Vagina (tissue), 2 donors: ENCODE results near the gene IGSF9. TPM values are rescaled to one million over a fixed set of nuclear protein-coding genes. Genes with fewer than 3 reads are reported as not detected.

ENCODE experiments used
- DNase-seq, 2 donors: peaks; one replicate each; pipeline ENCODE4 v3.0.0-alpha.2; 2017; ENCODE audit errors: extremely low spot score in 2 of 2
- H3K27ac ChIP-seq: fragments of 200-600 bp; sonication (generic); one replicate; pipeline ENCODE4 v1.5.1; 2019
- H3K27me3 ChIP-seq: fragments of 200-600 bp; sonication (generic); one replicate; pipeline ENCODE4 v1.5.1; 2019
- H3K36me3 ChIP-seq, 2 donors: fragments of 200-600 bp; sonication (generic); one replicate each; pipeline ENCODE4 v1.5.1; 2017 to 2019
- H3K4me1 ChIP-seq: fragments of 200-600 bp; sonication (generic); one replicate; pipeline ENCODE4 v1.5.1; 2019
- H3K4me3 ChIP-seq, 2 donors: fragments of 200-600 bp; sonication (generic); 1 replicate in 1 of 2; 2 replicates in 1 of 2; pipeline ENCODE4 v1.5.1; 2016 to 2019
- H3K9me3 ChIP-seq: fragments of 200-600 bp; sonication (generic); one replicate; pipeline ENCODE4 v1.5.1; 2019
- CTCF ChIP-seq, 3 experiments: fragments of 450-650 bp in 2 of 3; fragments of 200-600 bp in 1 of 3; sonication (generic) in 1 of 3; IDR thresholded peaks; one replicate each; pipeline ENCODE4 v1.5.1; 2017 to 2019; ENCODE audit warnings: antibody characterized with exemption in 3 of 3, mild to moderate bottlenecking in 2 of 3, moderate library complexity in 2 of 3
- POLR2A ChIP-seq, 2 donors: fragments of 450-650 bp; IDR thresholded peaks; one replicate each; pipeline ENCODE4 v1.6.1; 2017; ENCODE audit warnings: antibody characterized with exemption in 2 of 2, mild to moderate bottlenecking in 2 of 2, moderate library complexity in 2 of 2
- POLR2AphosphoS5 ChIP-seq, 2 donors: sonication (generic); formaldehyde crosslinking; IDR thresholded peaks; one replicate each; pipeline ENCODE4 v1.9.0; 2017; ENCODE audit warnings: antibody characterized with exemption in 2 of 2, mild to moderate bottlenecking in 2 of 2, low read depth in 1 of 2; ENCODE audit not compliant: insufficient read depth in 1 of 2
- intact Hi-C: fragments of 100-400 bp; cut with DNase I; formaldehyde crosslinking; loops from one replicate; pipeline ENCODE4 v1.15.1; 2023
- total RNA-seq: library from RNA; depleted of rRNA; stranded (reverse); fragments of >200 nt; gene quantifications from one replicate; pipeline ENCODE4 v1.2.3, GENCODE V29; 2016

Gene IGSF9
- total RNA-seq, 1 donor from 2014 or later: 5.6 TPM

DNA sequence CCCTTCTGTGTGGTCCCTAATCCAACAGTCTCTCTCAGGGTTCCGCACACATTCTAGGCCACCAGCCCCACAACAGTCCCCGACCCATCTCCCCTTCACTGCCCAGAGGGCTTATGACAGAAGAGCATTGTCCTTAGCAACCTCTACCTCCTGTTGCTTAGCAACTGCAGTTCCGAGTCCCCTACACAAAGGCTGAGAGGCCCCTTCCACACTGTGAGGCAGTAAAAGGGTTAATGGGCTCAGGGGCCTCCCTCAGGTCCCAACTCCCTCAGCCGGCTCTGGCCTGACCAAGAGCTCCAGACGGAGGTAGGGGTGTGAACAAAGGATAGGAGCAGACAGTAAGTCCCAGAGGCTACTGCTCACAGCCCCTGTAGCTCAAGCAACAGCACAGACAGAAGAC lies 4.3 kb downstream of the IGSF9 start:
- Histone ChIP-seq H3K27me3 (no peaks in the 10 kb centered on the region), H3K4me1 (peaks cover 50% of the 10 kb centered on the region), H3K4me3 (no peak overlapping the region), H3K9me3 (no peaks in the 10 kb centered on the region), H3K36me3 (no peaks in the 10 kb centered on the region), H3K27ac (no peak overlapping the region)
- DNase-seq: no peak
- intact Hi-C loops: loop anchor here (10.0 kb wide), 1 partner anchor 146 kb away; no protein-coding TSS in a partner anchor
- TF ChIP-seq CTCF (IDR thresholded peaks at IDR 0.05) (no peak), POLR2A (IDR thresholded peaks at IDR 0.05) (no peak), POLR2AphosphoS5 (IDR thresholded peaks at IDR 0.05; ENCODE audit: insufficient read depth in 1 of 2, low read depth in 1 of 2) (no peak)

DNA sequence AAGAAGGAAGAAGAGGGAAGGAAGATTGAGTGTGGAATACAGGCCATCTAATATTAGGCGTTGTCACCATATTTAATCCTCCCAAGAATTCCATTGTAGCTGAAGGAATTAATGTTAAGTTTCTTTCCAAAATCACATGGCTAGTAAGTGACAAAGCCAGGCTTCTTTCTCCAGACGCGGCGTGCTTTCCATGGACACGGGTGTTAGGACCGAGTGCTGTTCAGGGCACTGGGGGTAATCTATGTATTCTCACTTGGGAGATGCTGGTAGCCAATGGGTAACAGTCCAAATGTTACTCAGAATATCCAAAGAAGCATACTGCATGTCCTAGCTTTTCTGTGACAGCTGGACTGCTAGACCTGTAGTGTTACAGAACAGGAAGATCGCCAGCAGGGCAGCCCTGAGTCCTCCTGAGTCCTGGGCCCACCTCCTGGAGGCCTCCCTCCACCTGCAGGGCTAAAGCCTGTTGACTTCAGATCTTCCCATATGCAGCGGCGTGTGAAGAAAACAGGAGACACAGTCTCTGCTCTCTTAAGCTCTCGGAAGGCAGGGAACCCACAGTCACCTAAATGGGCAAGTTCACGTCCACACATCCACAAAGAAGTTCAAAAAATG lies 5.3 kb downstream of the IGSF9 start:
- Histone ChIP-seq H3K4me1 (peaks cover 43% of the 10 kb centered on the region), H3K27ac (no peak overlapping the region), H3K4me3 (no peak overlapping the region), H3K27me3 (no peaks in the 10 kb centered on the region), H3K36me3 (no peaks in the 10 kb centered on the region), H3K9me3 (no peaks in the 10 kb centered on the region)
- DNase-seq: no peak
- intact Hi-C loops: loop anchor here (10.0 kb wide), 1 partner anchor 145 kb away; no protein-coding TSS in a partner anchor
- TF ChIP-seq POLR2A (IDR thresholded peaks at IDR 0.05): no peak
- TF ChIP-seq POLR2AphosphoS5 (IDR thresholded peaks at IDR 0.05; ENCODE audit: insufficient read depth in 1 of 2, low read depth in 1 of 2): no peak
- TF ChIP-seq CTCF (IDR thresholded peaks at IDR 0.05): no peak

- peaks cover 41% of the 10 kb centered on the region for H3K4me1 ChIP-seq
- H3K27me3 ChIP-seq: no peaks in the 10 kb centered on the region
- no peak overlapping the region for H3K27ac ChIP-seq
- DNase-seq: no peak
- H3K36me3 ChIP-seq: no peaks in the 10 kb centered on the region
- no peak overlapping the region for H3K4me3 ChIP-seq
- no peaks in the 10 kb centered on the region for H3K9me3 ChIP-seq
- peak in 1 of 2 donors; percentile 7 for TF ChIP-seq POLR2AphosphoS5 (IDR thresholded peaks at IDR 0.05; ENCODE audit: insufficient read depth in 1 of 2, low read depth in 1 of 2)
- no peak for TF ChIP-seq POLR2A (IDR thresholded peaks at IDR 0.05)
- TF ChIP-seq CTCF (IDR thresholded peaks at IDR 0.05): no peak
- intact Hi-C loops: loop anchor here (10.0 kb wide), 1 partner anchor 145 kb away; no protein-coding TSS in a partner anchor
Observed at GRCh38 chr1:159939678-159940002, 5.8 kb downstream of the IGSF9 start.

DNA sequence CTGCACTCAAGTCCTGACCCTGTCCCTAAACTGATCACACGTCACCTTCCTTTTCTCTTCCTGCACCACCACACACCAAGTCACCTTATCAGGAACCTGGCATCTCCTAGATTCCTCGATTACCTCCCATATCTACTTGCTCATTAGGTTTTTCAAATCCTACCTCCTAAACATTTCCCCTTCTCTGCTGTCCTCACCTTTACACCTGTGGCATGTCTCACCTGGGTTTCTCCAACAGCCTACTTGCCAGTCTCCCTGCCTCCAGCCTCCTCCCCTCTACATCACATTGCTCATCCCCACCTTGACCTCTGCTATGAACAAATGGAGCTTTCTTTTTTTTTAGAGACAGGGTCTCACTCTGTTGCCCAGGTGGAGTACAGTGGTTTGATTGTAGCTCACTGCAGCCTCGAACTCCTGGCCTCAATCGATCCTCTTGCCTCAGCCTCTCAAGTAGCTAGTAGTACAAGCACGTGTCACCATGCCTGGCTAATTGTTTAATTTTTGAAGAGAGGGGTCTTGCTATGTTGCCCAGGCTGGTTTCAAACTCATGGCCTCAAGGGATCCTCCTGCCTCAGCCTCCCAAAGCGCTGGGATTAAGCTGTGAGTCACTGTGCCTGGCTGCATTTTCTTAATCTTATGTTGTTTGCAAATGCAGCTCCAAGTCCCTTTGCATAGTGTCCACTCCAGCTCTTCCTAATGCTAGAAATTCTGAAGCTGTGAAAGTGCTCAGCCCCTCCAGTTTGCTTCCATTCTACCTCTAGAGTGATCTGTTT lies 6.3 kb downstream of the IGSF9 start:
- H3K27ac ChIP-seq: no peak overlapping the region
- TF ChIP-seq POLR2A (IDR thresholded peaks at IDR 0.05) (no peak), POLR2AphosphoS5 (IDR thresholded peaks at IDR 0.05; ENCODE audit: insufficient read depth in 1 of 2, low read depth in 1 of 2) (no peak), CTCF (IDR thresholded peaks at IDR 0.05) (no peak)
- intact Hi-C loops: no loop called here

More for the DNA sequence above, 6.3 kb downstream of the IGSF9 start:
- H3K36me3 ChIP-seq: no peaks in the 10 kb centered on the region
- no peak for DNase-seq
- H3K4me1 ChIP-seq: peaks cover 41% of the 10 kb centered on the region
- no peaks in the 10 kb centered on the region for H3K9me3 ChIP-seq
- no peak overlapping the region for H3K4me3 ChIP-seq
- H3K27me3 ChIP-seq: no peaks in the 10 kb centered on the region
